H1 (cell line): ENCODE data around the gene NBEA.

Experiments
- CEBPB ChIP-seq: IDR thresholded peaks from 2 replicates; pipeline ENCODE4 v1.6.1; 2012; ENCODE audit warnings: low read depth, low read length
- CTBP2 ChIP-seq: IDR thresholded peaks from 2 replicates; pipeline ENCODE4 v1.7.0; 2011; ENCODE audit warnings: borderline replicate concordance, mild to moderate bottlenecking, moderate library complexity, mixed read lengths, low read length; ENCODE audit not compliant: insufficient read depth, insufficient read length
- EP300 ChIP-seq, 2 experiments: IDR thresholded peaks; 1 replicate in 1 of 2; 2 replicates in 1 of 2; pipeline ENCODE4 v1.6.1; 2011 to 2012; ENCODE audit warnings: low read depth in 2 of 2, low read length in 2 of 2, mild to moderate bottlenecking in 2 of 2, borderline replicate concordance in 1 of 2, inconsistent platforms in 1 of 2, moderate library complexity in 1 of 2
- EZH2 ChIP-seq: fragments of 200-600 bp; sonication (generic); IDR thresholded peaks from 2 replicates; pipeline ENCODE4 v1.7.1; 2012; ENCODE audit warnings: low read depth, mild to moderate bottlenecking, moderate library complexity, low read length, inconsistent platforms; ENCODE audit not compliant: severe bottlenecking
- FOSL1 ChIP-seq: IDR thresholded peaks from 2 replicates; pipeline ENCODE4 v1.6.1; 2011; ENCODE audit warnings: mild to moderate bottlenecking, low read depth, low read length, moderate library complexity; ENCODE audit not compliant: insufficient read depth
- PHF8 ChIP-seq: fragments of 200-600 bp; sonication (generic); conservative IDR thresholded peaks from 2 replicates; pipeline ENCODE4 v1.7.1; 2012; ENCODE audit warnings: low read depth, mild to moderate bottlenecking, inconsistent platforms, low read length, moderate library complexity
- POLR2A ChIP-seq, 2 experiments: IDR thresholded peaks; 1 replicate in 1 of 2; 2 replicates in 1 of 2; pipeline ENCODE4 v1.6.1; 2011; ENCODE audit warnings: low read depth in 2 of 2, low read length in 2 of 2, mild to moderate bottlenecking in 2 of 2; ENCODE audit errors: control extremely low read depth in 1 of 2
- SP1 ChIP-seq: IDR thresholded peaks from 2 replicates; pipeline ENCODE4 v1.6.1; 2011; ENCODE audit warnings: low read depth, low read length
- ZNF274 ChIP-seq: IDR thresholded peaks from 2 replicates; pipeline ENCODE4 v1.7.0; 2012; ENCODE audit warnings: low read length, borderline replicate concordance; ENCODE audit errors: extremely low read depth
- TF ChIP-seq, protein P1 (sequence below), 3 experiments: IDR thresholded peaks; 1 replicate in 2 of 3; 2 replicates in 1 of 3; pipeline versions ENCODE4 v1.5.1 to v1.6.1; 2011; ENCODE audit warnings: low read length in 3 of 3, mild to moderate bottlenecking in 3 of 3, inconsistent platforms in 2 of 3, low read depth in 1 of 3, moderate library complexity in 1 of 3; ENCODE audit not compliant: insufficient read depth in 1 of 3; ENCODE audit errors: control extremely low read depth in 1 of 3

DNA sequence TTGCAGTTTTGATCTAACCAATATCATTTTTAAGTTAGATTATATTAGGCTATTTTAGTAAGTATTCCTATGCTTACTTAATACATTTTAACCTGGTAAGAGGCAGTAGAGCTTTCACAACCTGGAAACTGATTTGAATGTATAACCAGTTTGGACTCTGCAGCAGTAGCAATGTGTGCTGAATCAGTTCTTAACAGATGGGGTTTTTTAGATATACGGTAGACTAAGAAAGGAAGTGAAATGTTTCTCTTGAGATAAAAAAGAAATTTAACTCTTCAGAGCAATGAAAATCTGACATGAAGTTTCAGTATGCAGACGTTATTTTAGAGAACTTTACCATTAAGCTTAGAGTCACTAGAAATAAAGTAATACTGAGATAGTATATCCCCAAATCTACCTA lies 2.7 kb downstream of the NBEA start:
- TF ChIP-seq CTBP2 (no peak), POLR2A (IDR thresholded peaks at IDR 0.05; ENCODE audit: control extremely low read depth in 1 of 2, low read depth in 2 of 2, low read length in 2 of 2) (no peak), EP300 (IDR thresholded peaks at IDR 0.05; ENCODE audit: borderline replicate concordance in 1 of 2, low read depth in 2 of 2, low read length in 2 of 2) (no peak), ZNF274 (no peak), EZH2 (no peak), CEBPB (no peak), SP1 (no peak), PHF8 (no peak), FOSL1 (no peak)
- TF ChIP-seq, protein P1, sequence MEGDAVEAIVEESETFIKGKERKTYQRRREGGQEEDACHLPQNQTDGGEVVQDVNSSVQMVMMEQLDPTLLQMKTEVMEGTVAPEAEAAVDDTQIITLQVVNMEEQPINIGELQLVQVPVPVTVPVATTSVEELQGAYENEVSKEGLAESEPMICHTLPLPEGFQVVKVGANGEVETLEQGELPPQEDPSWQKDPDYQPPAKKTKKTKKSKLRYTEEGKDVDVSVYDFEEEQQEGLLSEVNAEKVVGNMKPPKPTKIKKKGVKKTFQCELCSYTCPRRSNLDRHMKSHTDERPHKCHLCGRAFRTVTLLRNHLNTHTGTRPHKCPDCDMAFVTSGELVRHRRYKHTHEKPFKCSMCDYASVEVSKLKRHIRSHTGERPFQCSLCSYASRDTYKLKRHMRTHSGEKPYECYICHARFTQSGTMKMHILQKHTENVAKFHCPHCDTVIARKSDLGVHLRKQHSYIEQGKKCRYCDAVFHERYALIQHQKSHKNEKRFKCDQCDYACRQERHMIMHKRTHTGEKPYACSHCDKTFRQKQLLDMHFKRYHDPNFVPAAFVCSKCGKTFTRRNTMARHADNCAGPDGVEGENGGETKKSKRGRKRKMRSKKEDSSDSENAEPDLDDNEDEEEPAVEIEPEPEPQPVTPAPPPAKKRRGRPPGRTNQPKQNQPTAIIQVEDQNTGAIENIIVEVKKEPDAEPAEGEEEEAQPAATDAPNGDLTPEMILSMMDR (IDR thresholded peaks at IDR 0.05; ENCODE audit: control extremely low read depth in 1 of 3, insufficient read depth in 1 of 3, low read depth in 1 of 3, low read length in 3 of 3): no peak
